MM.1S (cell line): Measurements from ENCODE around the gene KIDINS220.

Experiments
- EZH2 ChIP-seq: fragments of 300-600 bp; sonication (generic); optimal IDR thresholded peaks from 2 replicates; pipeline ENCODE3; 2017; ENCODE audit warnings: low read depth, mild to moderate bottlenecking, antibody characterized with exemption, low read length, mixed read lengths
- EZH2phosphoT487 ChIP-seq: fragments of 300-600 bp; sonication (generic); IDR thresholded peaks from 2 replicates; pipeline ENCODE4 v1.6.1; 2018; ENCODE audit warnings: antibody characterized with exemption, low read length
- TF ChIP-seq, protein P1 (sequence below): fragments of 300-600 bp; sonication (generic); IDR thresholded peaks from 2 replicates; pipeline ENCODE4 v1.5.1; 2016; ENCODE audit warnings: antibody characterized with exemption, low read length, mixed read lengths

GRCh38 chr2:8798393-8798792 lies 39.0 kb downstream of the KIDINS220 start:
- TF ChIP-seq, protein P1, sequence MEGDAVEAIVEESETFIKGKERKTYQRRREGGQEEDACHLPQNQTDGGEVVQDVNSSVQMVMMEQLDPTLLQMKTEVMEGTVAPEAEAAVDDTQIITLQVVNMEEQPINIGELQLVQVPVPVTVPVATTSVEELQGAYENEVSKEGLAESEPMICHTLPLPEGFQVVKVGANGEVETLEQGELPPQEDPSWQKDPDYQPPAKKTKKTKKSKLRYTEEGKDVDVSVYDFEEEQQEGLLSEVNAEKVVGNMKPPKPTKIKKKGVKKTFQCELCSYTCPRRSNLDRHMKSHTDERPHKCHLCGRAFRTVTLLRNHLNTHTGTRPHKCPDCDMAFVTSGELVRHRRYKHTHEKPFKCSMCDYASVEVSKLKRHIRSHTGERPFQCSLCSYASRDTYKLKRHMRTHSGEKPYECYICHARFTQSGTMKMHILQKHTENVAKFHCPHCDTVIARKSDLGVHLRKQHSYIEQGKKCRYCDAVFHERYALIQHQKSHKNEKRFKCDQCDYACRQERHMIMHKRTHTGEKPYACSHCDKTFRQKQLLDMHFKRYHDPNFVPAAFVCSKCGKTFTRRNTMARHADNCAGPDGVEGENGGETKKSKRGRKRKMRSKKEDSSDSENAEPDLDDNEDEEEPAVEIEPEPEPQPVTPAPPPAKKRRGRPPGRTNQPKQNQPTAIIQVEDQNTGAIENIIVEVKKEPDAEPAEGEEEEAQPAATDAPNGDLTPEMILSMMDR: no peak
- TF ChIP-seq EZH2 (no peak), EZH2phosphoT487 (no peak)
